HEK293 (cell line): Measurements from ENCODE around the gene SERPINB6.

Experiments used
- ATF2 ChIP-seq: fragments of 450-650 bp; formaldehyde crosslinking; IDR thresholded peaks from 2 replicates; pipeline ENCODE4 v1.5.1; 2016; ENCODE audit warnings: missing biosample characterization, missing genetic modification characterization, low read depth
- CTCF ChIP-seq: fragments of 450-650 bp; formaldehyde crosslinking; IDR thresholded peaks from 2 replicates; pipeline ENCODE4 v1.5.1; 2016; ENCODE audit warnings: missing biosample characterization, missing genetic modification characterization
- HOXA7 ChIP-seq: sonication (generic); formaldehyde crosslinking; IDR thresholded peaks from 2 replicates; pipeline ENCODE4 v1.8.1; 2022; ENCODE audit warnings: missing genetic modification reagents, borderline replicate concordance
- KLF9 ChIP-seq: fragments of 450-650 bp; formaldehyde crosslinking; IDR thresholded peaks from 2 replicates; pipeline ENCODE4 v1.5.1; 2016; ENCODE audit warnings: missing biosample characterization, missing genetic modification characterization, low read depth
- OVOL3 ChIP-seq: fragments of 450-650 bp; formaldehyde crosslinking; IDR thresholded peaks from 2 replicates; pipeline ENCODE4 v1.5.1; 2016; ENCODE audit warnings: missing biosample characterization, missing genetic modification characterization
- SETDB1 ChIP-seq: IDR thresholded peaks from one replicate; pipeline ENCODE4 v1.6.1; 2017; ENCODE audit warnings: mild to moderate bottlenecking, low read length, moderate library complexity, mixed read lengths; ENCODE audit not compliant: insufficient read length
- SP2 ChIP-seq: fragments of 450-650 bp; formaldehyde crosslinking; IDR thresholded peaks from 2 replicates; pipeline ENCODE4 v1.5.1; 2016; ENCODE audit warnings: missing biosample characterization, missing genetic modification characterization
- ZBTB26 ChIP-seq: fragments of 450-650 bp; formaldehyde crosslinking; optimal IDR thresholded peaks from 2 replicates; pipeline ENCODE3; 2016; ENCODE audit warnings: missing biosample characterization, mild to moderate bottlenecking, missing genetic modification characterization
- ZNF155 ChIP-seq: fragments of 450-650 bp; formaldehyde crosslinking; IDR thresholded peaks from 2 replicates; pipeline ENCODE4 v1.5.1; 2016; ENCODE audit warnings: missing biosample characterization, missing genetic modification characterization
- ZNF561 ChIP-seq: fragments of 450-650 bp; IDR thresholded peaks from 2 replicates; pipeline ENCODE4 v1.5.1; 2018; ENCODE audit warnings: missing biosample characterization, missing genetic modification characterization, borderline replicate concordance
- ZNF585B ChIP-seq: fragments of 450-650 bp; formaldehyde crosslinking; IDR thresholded peaks from 2 replicates; pipeline ENCODE4 v1.5.1; 2016; ENCODE audit warnings: missing biosample characterization, missing genetic modification characterization

- TF ChIP-seq SP2 (tag by site-specific recombination), result no peak
- TF ChIP-seq CTCF (tag by site-specific recombination), result no peak
- TF ChIP-seq ZNF155 (tag by site-specific recombination), result no peak
- no peak for TF ChIP-seq HOXA7 (CRISPR knock-in tag)
- no peak for TF ChIP-seq KLF9 (tag by site-specific recombination)
- no peak for TF ChIP-seq SETDB1
- TF ChIP-seq ZNF585B, result no peak
- TF ChIP-seq ZNF561, result no peak
- no peak for TF ChIP-seq ZBTB26 (tag by site-specific recombination)
- no peak for TF ChIP-seq OVOL3 (tag by site-specific recombination)
- no peak for TF ChIP-seq ATF2 (tag by site-specific recombination)
Observed at GRCh38 chr6:2970034-2970685, 1.2 kb downstream of the SERPINB6 start.
